ELR (cell line): ENCODE results near the gene LDHAL6B.

Source experiments
- DNase-seq: peaks from one replicate; pipeline ENCODE4 v3.0.0-alpha.2; 2015; ENCODE audit warnings: low read depth

The LDHAL6B gene

GRCh38 chr15:59177317-59177660, 29.4 kb upstream of the LDHAL6B start:
- no peak for DNase-seq

DNA sequence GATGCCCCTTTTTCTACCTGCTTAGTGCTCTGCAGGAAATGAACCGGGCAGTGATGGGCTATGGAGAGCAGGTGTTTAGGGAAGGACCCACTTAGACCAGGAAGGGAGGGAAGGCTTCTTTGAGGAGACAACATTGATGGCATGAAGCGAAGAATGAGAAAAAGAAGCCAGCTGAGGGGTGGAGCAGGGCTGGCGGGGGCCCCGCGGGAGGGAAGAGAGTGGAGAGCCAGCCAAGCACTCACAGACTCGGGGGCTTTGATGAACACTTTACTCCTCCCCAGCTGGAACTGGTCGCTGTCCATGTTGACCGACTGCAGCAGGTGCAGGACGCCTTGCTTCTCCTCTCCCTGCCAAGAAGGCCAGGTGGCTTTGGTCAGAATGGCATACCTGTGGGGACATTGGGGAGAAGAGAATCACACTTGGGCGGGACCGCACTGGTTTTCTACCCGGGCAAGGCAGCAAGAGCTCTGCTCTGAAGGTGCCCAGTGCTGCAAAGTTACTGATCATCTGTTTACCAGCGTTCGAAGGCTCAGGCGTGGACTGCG, 28.4 kb upstream of the LDHAL6B start:
- no peak for DNase-seq

DNA sequence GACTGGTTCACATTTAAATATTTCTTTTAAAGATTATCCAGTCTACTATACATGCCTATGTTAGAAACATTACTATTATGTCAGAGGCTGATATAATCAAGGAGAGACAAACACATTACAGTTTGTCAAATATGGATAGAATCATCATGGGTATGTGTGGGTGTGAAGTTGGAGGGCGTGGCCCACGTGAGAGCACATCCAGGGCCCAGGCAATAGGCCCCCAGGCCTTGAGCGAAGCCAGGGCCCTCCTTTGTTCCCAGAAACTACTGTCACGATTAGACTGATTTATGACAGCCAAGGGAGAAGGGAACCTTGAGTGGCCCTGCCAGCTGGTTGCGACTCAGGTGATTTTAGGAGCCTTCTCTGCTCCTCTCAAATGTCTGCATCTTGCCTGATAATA, 26.9 kb upstream of the LDHAL6B start:
- DNase-seq, result no peak

DNA sequence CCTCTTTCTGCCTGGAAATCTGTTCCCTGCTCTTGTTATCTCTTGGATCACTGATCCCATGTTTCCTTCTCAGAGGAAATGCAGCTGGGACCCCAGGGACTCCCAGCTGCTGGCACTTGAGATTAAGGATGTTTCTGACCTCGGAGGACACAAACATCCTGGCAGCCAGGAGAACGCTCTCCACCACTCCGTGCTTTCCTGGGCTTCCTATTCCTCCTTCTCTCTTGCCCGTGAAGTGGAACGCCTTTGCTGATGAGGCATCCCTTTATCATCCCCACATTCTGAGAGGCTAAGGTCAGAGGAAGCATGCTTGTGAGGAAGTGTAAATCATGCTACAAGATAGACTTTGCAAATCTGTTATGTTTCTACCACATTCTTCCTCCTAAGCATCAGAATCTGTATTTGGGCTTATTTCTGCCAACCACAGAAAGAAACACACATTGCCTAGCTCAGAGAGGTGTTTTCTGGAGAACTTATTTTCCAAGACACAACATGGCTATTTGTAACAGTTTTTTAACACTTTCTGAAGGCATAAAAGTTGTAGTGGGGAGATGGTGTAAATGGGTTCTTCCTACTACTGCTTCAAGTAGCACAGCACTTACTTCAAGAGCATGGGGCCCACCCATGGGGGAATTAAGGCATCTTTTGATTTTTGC, 25.6 kb upstream of the LDHAL6B start:
- peak; percentile 88 for DNase-seq

DNA sequence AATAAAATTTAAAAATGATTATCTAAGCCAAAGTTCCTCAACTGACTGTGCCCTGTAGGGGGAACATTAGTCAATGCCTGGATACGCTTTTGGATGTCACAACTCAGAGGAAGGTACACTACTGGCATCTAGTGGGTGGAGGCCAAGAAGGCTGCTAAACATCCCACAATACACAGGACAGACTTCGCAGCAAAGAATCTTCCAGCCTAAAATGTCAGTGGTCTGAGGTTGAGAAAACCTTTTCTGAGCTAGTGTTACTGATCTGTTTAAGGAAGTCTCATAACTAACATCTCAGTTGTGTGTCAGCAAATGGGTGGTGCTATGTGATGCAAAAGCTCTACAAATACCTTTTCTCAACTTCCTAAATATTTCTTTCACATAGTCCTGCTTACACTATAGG, 20.9 kb upstream of the LDHAL6B start:
- peak; percentile 24 for DNase-seq

- peak; percentile 53 for DNase-seq
Observed at GRCh38 chr15:59186501-59186900, 20.1 kb upstream of the LDHAL6B start.

- no peak for DNase-seq
Observed at GRCh38 chr15:59189241-59189640, 17.4 kb upstream of the LDHAL6B start.

GRCh38 chr15:59190291-59190690, 16.4 kb upstream of the LDHAL6B start:
- no peak for DNase-seq

GRCh38 chr15:59191855-59192237, 14.8 kb upstream of the LDHAL6B start:
- DNase-seq, result peak; percentile 97

DNA sequence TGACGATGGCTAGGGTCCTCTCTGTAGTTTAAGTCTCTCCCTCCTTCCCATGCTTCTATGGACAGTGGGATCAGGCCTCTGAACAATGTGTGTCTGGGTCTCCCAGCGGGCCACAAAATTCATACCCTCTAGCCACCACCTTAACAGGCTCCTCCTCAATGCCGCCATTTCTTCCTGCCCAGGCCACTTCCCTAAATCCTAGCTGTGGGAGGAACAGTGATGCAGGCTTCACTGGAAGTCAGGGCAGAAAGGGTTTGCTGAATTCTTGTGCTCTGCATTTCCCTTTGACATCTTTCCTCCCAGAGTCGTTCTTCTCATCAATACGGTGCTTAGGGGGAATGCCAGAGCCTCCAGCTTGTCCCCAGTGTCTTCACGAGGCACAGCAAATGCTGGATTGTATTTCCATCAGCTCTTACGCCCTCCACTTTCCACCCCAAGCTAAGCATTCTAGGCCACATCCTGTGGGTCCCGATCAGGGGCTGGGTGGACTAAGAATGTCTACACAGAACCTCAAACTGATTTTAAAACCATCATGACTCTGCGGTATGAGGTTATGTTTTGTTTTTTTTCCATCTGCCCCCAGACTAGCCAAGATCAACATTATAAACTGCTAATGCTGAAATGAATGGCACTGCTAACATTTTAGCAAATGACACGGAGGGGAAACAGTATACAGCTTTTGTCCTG, 11.9 kb upstream of the LDHAL6B start:
- DNase-seq, result no peak

- no peak for DNase-seq
Observed at GRCh38 chr15:59196416-59196815, 10.2 kb upstream of the LDHAL6B start.

GRCh38 chr15:59197454-59197853, 9.2 kb upstream of the LDHAL6B start:
- no peak for DNase-seq

GRCh38 chr15:59199626-59200465, 6.8 kb upstream of the LDHAL6B start:
- DNase-seq, result peak; percentile 94

- DNase-seq, result peak; percentile 84
Observed at GRCh38 chr15:59200560-59200959, 6.1 kb upstream of the LDHAL6B start.

DNA sequence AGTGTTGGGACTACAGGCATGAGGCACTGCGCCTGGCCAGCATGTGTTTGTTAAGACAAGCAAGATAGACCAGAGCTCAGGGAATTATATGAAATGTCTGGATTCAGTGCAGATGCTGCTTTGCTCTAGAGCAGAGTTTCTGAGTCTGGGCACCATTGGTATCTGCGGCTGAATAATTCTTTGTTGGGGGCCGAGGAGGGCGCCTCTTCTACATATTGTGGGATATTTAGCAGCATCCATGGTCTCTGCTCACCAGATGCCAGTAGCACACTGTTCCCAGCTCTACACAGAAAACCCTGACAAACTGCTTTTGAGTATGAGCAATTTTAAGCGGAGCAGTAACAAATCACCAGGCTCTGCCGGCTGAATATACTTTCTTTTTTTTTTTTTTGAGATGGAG, 3.6 kb upstream of the LDHAL6B start:
- no peak for DNase-seq

GRCh38 chr15:59203657-59204056, 3.0 kb upstream of the LDHAL6B start:
- DNase-seq, result no peak

DNA sequence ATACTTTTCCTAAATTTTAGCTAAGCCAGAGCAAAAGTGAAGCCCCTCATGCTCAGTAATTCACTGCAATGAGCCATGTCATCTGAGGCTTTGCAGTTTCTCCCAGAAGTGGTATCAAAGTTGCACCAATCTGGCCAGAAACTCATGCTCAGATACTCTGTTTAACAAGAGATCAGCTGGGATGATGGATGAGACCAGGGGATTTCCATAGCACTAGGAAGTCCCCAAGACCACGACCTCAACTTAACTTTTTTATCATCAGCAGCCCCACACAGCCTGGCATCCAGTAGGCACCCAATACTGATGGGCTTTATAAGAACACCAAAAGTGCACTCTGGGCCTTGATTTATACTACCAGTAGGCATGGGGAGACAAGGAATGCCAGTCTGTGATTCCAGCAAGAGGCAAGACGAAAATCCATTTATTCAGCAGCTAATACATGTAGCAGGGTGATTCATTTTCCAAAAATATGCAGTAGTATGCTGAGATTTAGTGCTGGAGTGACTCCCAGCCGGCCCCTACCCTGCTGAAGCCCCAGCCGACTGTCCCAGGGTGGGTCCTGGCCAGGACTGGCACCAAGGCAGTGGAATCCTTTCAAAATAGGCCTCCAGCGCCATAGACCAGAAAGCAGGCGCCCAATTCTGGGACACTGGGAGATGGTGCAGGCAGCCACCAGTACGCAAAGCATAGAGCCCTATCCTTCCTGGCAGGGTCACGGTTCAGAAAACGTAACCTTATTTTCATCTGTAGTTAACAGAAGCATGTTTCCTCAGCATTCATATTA, 612 bp upstream of the LDHAL6B start:
- no peak for DNase-seq

- DNase-seq, result peak; percentile 17
Observed at GRCh38 chr15:59208613-59209249, 2.1 kb downstream of the LDHAL6B start.

DNA sequence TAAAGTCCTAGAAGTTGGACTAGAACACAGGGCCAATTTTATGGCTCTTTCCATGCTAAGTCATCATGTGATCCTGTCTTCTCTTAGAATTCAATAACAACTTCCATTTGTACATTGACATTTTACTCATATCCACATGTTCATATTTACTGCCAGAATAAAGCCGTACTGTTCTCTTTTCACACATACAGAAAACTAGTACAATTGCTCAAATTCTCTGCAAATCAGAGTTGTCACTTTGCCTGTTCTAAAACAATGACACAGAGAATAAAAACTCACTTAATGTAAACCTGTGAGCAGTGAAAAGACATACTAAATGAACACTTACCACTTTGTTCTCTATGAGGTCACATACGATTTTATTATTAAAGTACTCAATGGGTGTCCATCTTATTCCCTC, 3.5 kb downstream of the LDHAL6B start:
- no peak for DNase-seq

- no peak for DNase-seq
Observed at GRCh38 chr15:59216911-59217310, 10.3 kb downstream of the LDHAL6B start.

DNA sequence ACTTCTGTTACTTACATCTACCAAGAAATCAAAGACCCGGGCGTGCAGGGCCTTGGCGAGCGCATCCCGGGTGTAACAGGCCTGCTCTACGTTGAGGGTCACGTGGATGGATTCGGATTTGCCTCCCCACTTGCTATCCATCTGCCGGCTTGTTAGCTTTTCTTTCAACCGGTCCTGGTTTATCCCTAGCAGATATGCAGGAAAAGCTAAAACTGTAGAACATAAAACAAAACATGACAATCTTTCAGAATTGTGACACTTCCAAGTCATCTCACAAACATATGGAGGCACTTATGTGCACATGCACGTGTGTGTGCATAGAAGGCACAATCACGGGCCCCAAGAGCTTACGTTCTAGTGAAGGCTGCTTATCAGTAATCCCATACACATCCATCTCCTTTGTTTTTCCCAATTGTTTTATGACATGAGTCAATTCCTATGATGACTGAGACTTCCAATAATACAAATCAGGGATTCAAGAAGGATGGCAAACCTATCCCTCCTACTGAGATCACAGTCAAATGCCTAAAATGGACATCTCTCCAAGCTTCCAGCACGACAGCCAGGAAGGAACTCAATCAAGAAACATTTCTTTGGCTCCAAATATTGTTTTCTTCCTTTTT, 11.3 kb downstream of the LDHAL6B start:
- DNase-seq, result no peak
